ENCODE results near the gene EPN3.

Gene EPN3

GRCh38 chr17:50491505-50491904, 41.0 kb upstream of the EPN3 start:
- TF ChIP-seq TARDBP (IDR thresholded peaks at IDR 0.05) (no peak), CTBP1 (IDR thresholded peaks at IDR 0.05; ENCODE audit: borderline replicate concordance) (no peak), LEF1 (IDR thresholded peaks at IDR 0.05; ENCODE audit: borderline replicate concordance) (no peak), FOXM1 (IDR thresholded peaks at IDR 0.05; ENCODE audit: borderline replicate concordance) (no peak), FOXK2 (IDR thresholded peaks at IDR 0.05) (no peak), SP1 (IDR thresholded peaks at IDR 0.05) (no peak), NFRKB (IDR thresholded peaks at IDR 0.05) (no peak), ARNT (IDR thresholded peaks at IDR 0.05) (no peak), SUZ12 (IDR thresholded peaks at IDR 0.05) (no peak), HDGF (IDR thresholded peaks at IDR 0.05; ENCODE audit: borderline replicate concordance) (no peak), BHLHE40 (IDR thresholded peaks at IDR 0.05; ENCODE audit: borderline replicate concordance) (no peak), ZNF384 (IDR thresholded peaks at IDR 0.05) (no peak)
- TF ChIP-seq, protein P1, sequence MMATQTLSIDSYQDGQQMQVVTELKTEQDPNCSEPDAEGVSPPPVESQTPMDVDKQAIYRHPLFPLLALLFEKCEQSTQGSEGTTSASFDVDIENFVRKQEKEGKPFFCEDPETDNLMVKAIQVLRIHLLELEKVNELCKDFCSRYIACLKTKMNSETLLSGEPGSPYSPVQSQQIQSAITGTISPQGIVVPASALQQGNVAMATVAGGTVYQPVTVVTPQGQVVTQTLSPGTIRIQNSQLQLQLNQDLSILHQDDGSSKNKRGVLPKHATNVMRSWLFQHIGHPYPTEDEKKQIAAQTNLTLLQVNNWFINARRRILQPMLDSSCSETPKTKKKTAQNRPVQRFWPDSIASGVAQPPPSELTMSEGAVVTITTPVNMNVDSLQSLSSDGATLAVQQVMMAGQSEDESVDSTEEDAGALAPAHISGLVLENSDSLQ (IDR thresholded peaks at IDR 0.05), result no peak
- DNase-seq (ENCODE audit: extremely low spot score), result no peak
- CTCF ChIA-PET, result no interaction called here
- POLR2A ChIA-PET, result interaction anchor here (1.4 kb wide), 1 partner anchor 94 kb away, joined by 4 read pairs; the partner anchor contains the start of gene LRRC59

- CTCF ChIA-PET, result interaction anchor here (0.6 kb wide), 1 partner anchor 1372 kb away, joined by 3 read pairs; no protein-coding TSS in a partner anchor
- DNase-seq (ENCODE audit: extremely low spot score), result no peak
- no peak for TF ChIP-seq NFRKB (IDR thresholded peaks at IDR 0.05)
- TF ChIP-seq TARDBP (IDR thresholded peaks at IDR 0.05), result no peak
- no peak for TF ChIP-seq BHLHE40 (IDR thresholded peaks at IDR 0.05; ENCODE audit: borderline replicate concordance)
- TF ChIP-seq FOXK2 (IDR thresholded peaks at IDR 0.05), result no peak
- TF ChIP-seq HDGF (IDR thresholded peaks at IDR 0.05; ENCODE audit: borderline replicate concordance), result no peak
- POLR2A ChIA-PET, result interaction anchor here (1.4 kb wide), 1 partner anchor 95 kb away, joined by 4 read pairs; the partner anchor contains the start of gene LRRC59
Observed at GRCh38 chr17:50492214-50492613, 40.3 kb upstream of the EPN3 start.

DNA sequence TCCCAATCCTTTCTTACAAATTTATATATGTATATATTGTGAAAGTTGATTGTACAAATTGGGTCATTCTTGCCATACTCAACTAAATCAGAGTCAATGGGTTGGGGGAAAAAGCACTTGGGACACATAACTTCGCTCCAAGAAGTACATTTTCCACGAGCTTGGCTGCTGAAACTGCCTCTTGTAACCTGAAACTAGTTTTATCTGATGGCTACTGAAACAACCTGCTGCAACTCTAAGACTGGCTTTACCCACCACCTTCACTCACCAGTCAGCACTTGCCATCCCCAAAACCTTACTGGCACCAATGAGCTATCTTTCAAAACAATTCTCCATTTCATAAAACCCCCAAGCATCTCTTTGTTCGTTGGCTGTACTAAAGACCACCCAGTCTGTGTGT, 38.8 kb upstream of the EPN3 start:
- POLR2A ChIA-PET, result interaction anchor here (0.8 to 1.5 kb wide), 7 partner anchors 8 to 48 kb away, joined by 3 to 7 read pairs (median 4); no protein-coding TSS in a partner anchor
- TF ChIP-seq LEF1 (IDR thresholded peaks at IDR 0.05; ENCODE audit: borderline replicate concordance), result no peak
- no peak for TF ChIP-seq NFRKB (IDR thresholded peaks at IDR 0.05)
- TF ChIP-seq CTBP1 (IDR thresholded peaks at IDR 0.05; ENCODE audit: borderline replicate concordance), result no peak
- TF ChIP-seq FOXK2 (IDR thresholded peaks at IDR 0.05), result no peak
- no peak for TF ChIP-seq SUZ12 (IDR thresholded peaks at IDR 0.05)
- TF ChIP-seq L3MBTL2 (conservative IDR thresholded peaks at IDR 0.05), result no peak
- TF ChIP-seq, protein P1 (IDR thresholded peaks at IDR 0.05), result no peak
- TF ChIP-seq BHLHE40 (IDR thresholded peaks at IDR 0.05; ENCODE audit: borderline replicate concordance), result no peak
- TF ChIP-seq SP1 (IDR thresholded peaks at IDR 0.05), result no peak
- CTCF ChIA-PET, result interaction anchor here (1.1 to 1.4 kb wide), 3 partner anchors 15 to 133 kb away, joined by 3 to 7 read pairs (median 4); partner anchors contain the start of gene RSAD1
- no peak for DNase-seq (ENCODE audit: extremely low spot score)

- CTCF ChIA-PET, result interaction anchor here (1.1 kb wide), 1 partner anchor 11 kb away, joined by 5 read pairs; no protein-coding TSS in a partner anchor
- TF ChIP-seq, protein P1 (IDR thresholded peaks at IDR 0.05), result no peak
- TF ChIP-seq HDGF (IDR thresholded peaks at IDR 0.05; ENCODE audit: borderline replicate concordance) (no peak), TARDBP (IDR thresholded peaks at IDR 0.05) (no peak), ZNF384 (IDR thresholded peaks at IDR 0.05) (no peak), LEF1 (IDR thresholded peaks at IDR 0.05; ENCODE audit: borderline replicate concordance) (no peak), ARNT (IDR thresholded peaks at IDR 0.05) (no peak), FOXK2 (IDR thresholded peaks at IDR 0.05) (no peak), FOXA1 (IDR thresholded peaks at IDR 0.05) (no peak), SUZ12 (IDR thresholded peaks at IDR 0.05) (no peak), NFRKB (IDR thresholded peaks at IDR 0.05) (no peak), SP1 (IDR thresholded peaks at IDR 0.05) (no peak)
- POLR2A ChIA-PET, result no interaction called here
- DNase-seq (ENCODE audit: extremely low spot score), result no peak
Observed at GRCh38 chr17:50495217-50495823, 37.2 kb upstream of the EPN3 start.

GRCh38 chr17:50495918-50496317, 36.6 kb upstream of the EPN3 start:
- no peak for TF ChIP-seq L3MBTL2 (conservative IDR thresholded peaks at IDR 0.05)
- TF ChIP-seq LEF1 (IDR thresholded peaks at IDR 0.05; ENCODE audit: borderline replicate concordance), result no peak
- TF ChIP-seq ARNT (IDR thresholded peaks at IDR 0.05), result no peak
- no peak for TF ChIP-seq ZNF384 (IDR thresholded peaks at IDR 0.05)
- no peak for DNase-seq (ENCODE audit: extremely low spot score)
- POLR2A ChIA-PET, result no interaction called here
- CTCF ChIA-PET, result interaction anchor here (1.1 kb wide), 1 partner anchor 12 kb away, joined by 5 read pairs; no protein-coding TSS in a partner anchor

- ChIA-PET CTCF (no interaction called here), POLR2A (no interaction called here)
- no peak for DNase-seq (ENCODE audit: extremely low spot score)
Observed at GRCh38 chr17:50498021-50498874, 34.3 kb upstream of the EPN3 start.

More at GRCh38 chr17:50498021-50498874, 34.3 kb upstream of the EPN3 start:
- no peak for TF ChIP-seq NFRKB (IDR thresholded peaks at IDR 0.05)
- no peak for TF ChIP-seq ARNT (IDR thresholded peaks at IDR 0.05)
- no peak for TF ChIP-seq FOXA1 (IDR thresholded peaks at IDR 0.05)
- TF ChIP-seq CTBP1 (IDR thresholded peaks at IDR 0.05; ENCODE audit: borderline replicate concordance), result no peak
- no peak for TF ChIP-seq FOXM1 (IDR thresholded peaks at IDR 0.05; ENCODE audit: borderline replicate concordance)
- TF ChIP-seq, protein P1 (IDR thresholded peaks at IDR 0.05), result no peak
- no peak for TF ChIP-seq ZNF384 (IDR thresholded peaks at IDR 0.05)
- TF ChIP-seq BHLHE40 (IDR thresholded peaks at IDR 0.05; ENCODE audit: borderline replicate concordance), result no peak

Measured in HEK293T (cell line).